Caco-2 (cell line): ENCODE results near the gene E2F4. TPM values are rescaled to one million over a fixed set of nuclear protein-coding genes. Genes with fewer than 3 reads are reported as not detected.

ENCODE experiments used
- BruUV-seq: library from RNA; stranded (reverse); fragments of 400-500 nt; replicated peaks from 2 replicates; lab custom pipeline; 2021; lab: Mats Ljungman, UMichigan
- CTCF ChIA-PET: fragments of 300-600 bp; sonication (Branson Sonifier 250); formaldehyde crosslinking; loops from one replicate; lab custom pipeline; 2022; ENCODE audit warnings: antibody characterized with exemption; lab: Charles Lee
- POLR2A ChIA-PET: fragments of 300-600 bp; sonication (Branson Sonifier 250); formaldehyde crosslinking; loops from one replicate; lab custom pipeline; 2022; ENCODE audit warnings: antibody characterized with exemption; lab: Charles Lee
- DNase-seq, 2 experiments: peaks; one replicate each; pipeline versions ENCODE4 v3.0.0 to v3.0.0-alpha.2; 2020 to 2022
- H3K27me3 ChIP-seq: replicated peaks from 2 replicates; pipeline ENCODE4 v1.6.0; 2011; ENCODE audit warnings: low read length; ENCODE audit not compliant: control insufficient read depth, insufficient read depth
- H3K36me3 ChIP-seq: 2 replicates; pipeline ENCODE4 v1.5.1; 2011; ENCODE audit warnings: low read length; ENCODE audit not compliant: control insufficient read depth, insufficient read depth
- H3K4me1 ChIP-seq: fragments of 250-450 bp; sonication (Bioruptor Pico); 2 replicates; pipeline ENCODE4 v1.5.1; 2020; ENCODE audit warnings: mild to moderate bottlenecking
- H3K4me3 ChIP-seq: 2 replicates; pipeline ENCODE4 v1.5.1; 2011; ENCODE audit warnings: low read depth, mild to moderate bottlenecking, control low read depth, low read length
- H3K9me3 ChIP-seq: fragments of 250-450 bp; sonication (Bioruptor Pico); 2 replicates; pipeline ENCODE4 v1.5.1; 2020; ENCODE audit warnings: mild to moderate bottlenecking, moderate library complexity
- H3K27ac Mint-ChIP-seq: one replicate; pipeline ENCODE4 v1.8.0; 2022; ENCODE audit warnings: mixed read lengths; ENCODE audit not compliant: unreplicated experiment
- H3K27me3 Mint-ChIP-seq: one replicate; pipeline ENCODE4 v1.8.0; 2022; ENCODE audit warnings: mixed read lengths; ENCODE audit not compliant: insufficient read depth, unreplicated experiment
- H3K36me3 Mint-ChIP-seq: one replicate; pipeline ENCODE4 v1.8.0; 2022; ENCODE audit warnings: mild to moderate bottlenecking, mixed read lengths; ENCODE audit not compliant: insufficient read depth, unreplicated experiment
- H3K4me1 Mint-ChIP-seq: one replicate; pipeline ENCODE4 v1.8.0; 2022; ENCODE audit warnings: low read depth, mixed read lengths; ENCODE audit not compliant: unreplicated experiment
- H3K4me3 Mint-ChIP-seq: one replicate; pipeline ENCODE4 v1.8.0; 2022; ENCODE audit warnings: mild to moderate bottlenecking, moderate library complexity, mixed read lengths; ENCODE audit not compliant: unreplicated experiment
- H3K9me3 Mint-ChIP-seq: one replicate; pipeline ENCODE4 v1.8.0; 2022; ENCODE audit warnings: mixed read lengths; ENCODE audit not compliant: unreplicated experiment
- intact Hi-C: fragments of 100-400 bp; cut with micrococcal nuclease; formaldehyde crosslinking; loops from one replicate; pipeline ENCODE4 v1.10.0; 2022; ENCODE audit not compliant: unreplicated experiment
- total RNA-seq: library from RNA; stranded (reverse); gene quantifications from 2 replicates; pipeline ENCODE4 v1.2.3, GENCODE V29; 2022
- TF ChIP-seq, protein P1 (sequence below), 2 experiments: fragments of 200-600 bp in 1 of 2; IDR thresholded peaks; 1 replicate in 1 of 2; 2 replicates in 1 of 2; pipeline versions ENCODE4 v1.5.1 to v1.8.0; 2011 to 2022; ENCODE audit warnings: antibody characterized with exemption in 1 of 2, control low read depth in 1 of 2, inconsistent platforms in 1 of 2, low read depth in 1 of 2, low read length in 1 of 2, mild to moderate bottlenecking in 1 of 2, moderate library complexity in 1 of 2; ENCODE audit not compliant: insufficient read depth in 1 of 2, severe bottlenecking in 1 of 2, unreplicated experiment in 1 of 2

Gene E2F4
- total RNA-seq, 1 experiment from 2014 or later, result 115 TPM

DNA sequence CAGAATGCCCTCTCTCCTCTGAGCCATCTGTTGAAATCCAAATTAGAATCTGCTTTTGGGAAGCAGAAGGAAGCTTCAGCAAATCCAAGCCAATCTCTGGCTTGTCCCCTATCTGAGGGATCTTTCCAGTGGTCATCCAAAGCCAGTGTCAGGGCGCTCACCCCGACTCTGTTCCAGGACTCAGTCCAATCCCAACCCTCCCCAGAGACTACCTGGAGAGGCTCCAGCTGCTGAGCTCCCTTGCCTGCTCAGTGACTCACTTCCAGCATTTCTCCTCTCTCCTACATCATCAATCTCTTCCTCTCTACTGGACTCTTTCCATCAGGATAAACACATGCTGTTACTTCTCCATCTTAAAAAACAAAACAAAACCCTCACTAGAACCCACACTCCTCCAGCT lies 10.6 kb upstream of the E2F4 start:
- BruUV-seq, result no TSS peak
- Mint-ChIP-seq H3K9me3 (no peaks in the 10 kb centered on the region), H3K4me1 (peaks cover 26% of the 10 kb centered on the region), H3K27ac (no peak overlapping the region), H3K27me3 (peaks cover 3% of the 10 kb centered on the region), H3K4me3 (no peak overlapping the region), H3K36me3 (peaks cover 22% of the 10 kb centered on the region)
- DNase-seq, result no peak
- H3K4me3 ChIP-seq, result no peak overlapping the region
- no peaks in the 10 kb centered on the region for H3K36me3 ChIP-seq
- POLR2A ChIA-PET, result no interaction called here
- H3K9me3 ChIP-seq, result no peaks in the 10 kb centered on the region
- H3K4me1 ChIP-seq, result peaks cover 32% of the 10 kb centered on the region
- CTCF ChIA-PET, result no interaction called here
- TF ChIP-seq, protein P1, sequence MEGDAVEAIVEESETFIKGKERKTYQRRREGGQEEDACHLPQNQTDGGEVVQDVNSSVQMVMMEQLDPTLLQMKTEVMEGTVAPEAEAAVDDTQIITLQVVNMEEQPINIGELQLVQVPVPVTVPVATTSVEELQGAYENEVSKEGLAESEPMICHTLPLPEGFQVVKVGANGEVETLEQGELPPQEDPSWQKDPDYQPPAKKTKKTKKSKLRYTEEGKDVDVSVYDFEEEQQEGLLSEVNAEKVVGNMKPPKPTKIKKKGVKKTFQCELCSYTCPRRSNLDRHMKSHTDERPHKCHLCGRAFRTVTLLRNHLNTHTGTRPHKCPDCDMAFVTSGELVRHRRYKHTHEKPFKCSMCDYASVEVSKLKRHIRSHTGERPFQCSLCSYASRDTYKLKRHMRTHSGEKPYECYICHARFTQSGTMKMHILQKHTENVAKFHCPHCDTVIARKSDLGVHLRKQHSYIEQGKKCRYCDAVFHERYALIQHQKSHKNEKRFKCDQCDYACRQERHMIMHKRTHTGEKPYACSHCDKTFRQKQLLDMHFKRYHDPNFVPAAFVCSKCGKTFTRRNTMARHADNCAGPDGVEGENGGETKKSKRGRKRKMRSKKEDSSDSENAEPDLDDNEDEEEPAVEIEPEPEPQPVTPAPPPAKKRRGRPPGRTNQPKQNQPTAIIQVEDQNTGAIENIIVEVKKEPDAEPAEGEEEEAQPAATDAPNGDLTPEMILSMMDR (IDR thresholded peaks at IDR 0.05; ENCODE audit: insufficient read depth in 1 of 2, low read depth in 1 of 2, low read length in 1 of 2, severe bottlenecking in 1 of 2, unreplicated experiment in 1 of 2), result no peak
- H3K27me3 ChIP-seq, result no peaks in the 10 kb centered on the region
- intact Hi-C loops, result no loop called here

DNA sequence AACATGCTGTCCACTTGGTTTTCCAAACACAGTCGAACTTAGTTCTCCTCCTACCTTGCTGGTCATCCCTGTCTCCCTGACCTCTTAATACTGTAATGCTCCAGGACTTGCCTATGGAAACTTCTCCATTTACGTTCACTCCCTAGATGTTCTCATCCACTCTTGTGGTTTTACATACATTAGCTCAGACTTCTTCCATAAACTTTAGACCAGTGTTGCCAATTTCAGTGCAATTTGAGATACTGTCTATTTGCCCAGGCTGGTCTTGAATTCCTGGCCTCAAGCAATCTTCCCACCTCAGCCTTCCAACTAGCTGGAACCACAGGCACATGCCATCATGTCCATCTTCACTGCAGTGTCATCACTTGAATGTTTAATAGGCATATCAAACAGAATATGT lies 9.7 kb upstream of the E2F4 start:
- H3K36me3 ChIP-seq, result no peaks in the 10 kb centered on the region
- Mint-ChIP-seq H3K27me3 (peaks cover 3% of the 10 kb centered on the region), H3K4me3 (no peak overlapping the region), H3K9me3 (no peaks in the 10 kb centered on the region), H3K36me3 (peaks cover 19% of the 10 kb centered on the region), H3K4me1 (peaks cover 20% of the 10 kb centered on the region), H3K27ac (no peak overlapping the region)
- TF ChIP-seq, protein P1 (IDR thresholded peaks at IDR 0.05; ENCODE audit: insufficient read depth in 1 of 2, low read depth in 1 of 2, low read length in 1 of 2, severe bottlenecking in 1 of 2, unreplicated experiment in 1 of 2), result no peak
- ChIA-PET POLR2A (no interaction called here), CTCF (no interaction called here)
- no peaks in the 10 kb centered on the region for H3K9me3 ChIP-seq
- intact Hi-C loops, result no loop called here
- no peaks in the 10 kb centered on the region for H3K27me3 ChIP-seq
- no peak overlapping the region for H3K4me3 ChIP-seq
- BruUV-seq, result no TSS peak
- peaks cover 42% of the 10 kb centered on the region for H3K4me1 ChIP-seq
- no peak for DNase-seq

DNA sequence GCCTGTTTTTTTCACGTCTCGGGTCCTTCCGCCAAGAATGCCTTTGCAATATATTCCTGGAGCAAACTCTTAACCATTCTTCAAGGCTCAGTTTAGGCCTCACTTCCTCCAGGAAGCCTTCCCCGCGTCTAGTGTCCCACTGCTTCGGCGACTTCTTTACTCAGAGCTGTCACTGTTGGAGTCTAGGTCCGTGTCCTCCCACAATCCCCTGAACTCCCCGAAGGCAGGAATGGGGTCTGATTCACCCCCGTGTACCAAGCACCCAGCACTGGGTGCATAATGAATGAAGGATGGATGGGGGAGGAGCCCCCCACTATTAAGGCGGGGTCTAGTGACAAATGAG lies 8.7 kb upstream of the E2F4 start:
- H3K36me3 ChIP-seq, result no peaks in the 10 kb centered on the region
- H3K4me3 Mint-ChIP-seq, result no peak overlapping the region
- peaks cover 3% of the 10 kb centered on the region for H3K27me3 Mint-ChIP-seq
- no peaks in the 10 kb centered on the region for H3K9me3 Mint-ChIP-seq
- ChIA-PET POLR2A (interaction anchor here (3.1 kb wide), 1 partner anchor 13 kb away, joined by 10 read pairs; the partner anchor contains the start of gene NOL3), CTCF (interaction anchor here (0.9 to 3.2 kb wide), 3 partner anchors 13 to 165 kb away, joined by 3 to 39 read pairs (median 3); partner anchors contain the start of gene NOL3)
- TF ChIP-seq, protein P1 (IDR thresholded peaks at IDR 0.05; ENCODE audit: insufficient read depth in 1 of 2, low read depth in 1 of 2, low read length in 1 of 2, severe bottlenecking in 1 of 2, unreplicated experiment in 1 of 2), result no peak
- H3K4me1 ChIP-seq, result peaks cover 40% of the 10 kb centered on the region
- H3K4me1 Mint-ChIP-seq, result peaks cover 13% of the 10 kb centered on the region
- no peaks in the 10 kb centered on the region for H3K27me3 ChIP-seq
- H3K36me3 Mint-ChIP-seq, result peaks cover 9% of the 10 kb centered on the region
- no peak for DNase-seq
- peak overlapping the region; percentile 90 for H3K4me3 ChIP-seq
- BruUV-seq, result no TSS peak
- no peaks in the 10 kb centered on the region for H3K9me3 ChIP-seq
- intact Hi-C loops, result loop anchor here (1.0 kb wide), 3 partner anchors 13 to 168 kb away; partner anchors contain the start of gene NOL3
- no peak overlapping the region for H3K27ac Mint-ChIP-seq
